ENCODE results near the gene NHLH2. TPM values are rescaled to one million over a fixed set of nuclear protein-coding genes. Genes with fewer than 3 reads are reported as not detected.

Gene NHLH2
- total RNA-seq, 1 experiment from 2014 or later = 1.2 TPM

DNA sequence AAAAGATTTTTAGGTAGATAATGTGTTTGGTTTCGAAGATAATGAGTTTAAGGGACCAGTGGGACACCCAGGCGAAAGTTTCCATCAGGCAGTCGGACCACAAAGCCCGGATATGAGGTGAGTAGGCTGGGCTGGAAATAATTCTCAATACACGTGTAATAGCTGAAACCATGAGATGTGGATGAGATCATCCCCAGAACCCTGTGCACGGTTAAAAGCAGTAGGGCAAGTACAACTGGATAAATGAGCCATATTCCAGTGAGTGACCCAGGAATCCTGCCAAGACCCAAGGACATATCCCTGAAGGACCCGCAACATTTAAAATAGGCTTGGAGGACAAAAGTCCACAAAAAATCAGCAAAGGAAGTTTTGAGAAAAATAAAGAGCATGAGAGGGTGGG is 21.5 kb upstream of the NHLH2 start:
- no peak overlapping the region for H2AFZ ChIP-seq (ENCODE audit: low read length)
- no peak overlapping the region for H3K27ac ChIP-seq (ENCODE audit: insufficient read length, low read depth, low read length)
- no peak overlapping the region for H4K91ac ChIP-seq (ENCODE audit: insufficient read length, low read depth, low read length)
- H3K4me1 ChIP-seq (ENCODE audit: insufficient read depth, low read length) = no peaks in the 10 kb centered on the region
- no peak overlapping the region for H3K4ac ChIP-seq (ENCODE audit: low read depth, low read length)
- no peak overlapping the region for H3K23ac ChIP-seq (ENCODE audit: insufficient read length, low read depth, low read length)
- H4K5ac ChIP-seq (ENCODE audit: insufficient read length, low read depth, low read length) = no peak overlapping the region
- H2BK120ac ChIP-seq (ENCODE audit: low read depth, low read length, poor library complexity, severe bottlenecking) = no peak overlapping the region
- H2BK15ac ChIP-seq (ENCODE audit: low read depth, low read length) = no peak overlapping the region
- H3K79me2 ChIP-seq (ENCODE audit: insufficient read depth, low read length) = no peaks in the 10 kb centered on the region
- no peaks in the 10 kb centered on the region for H3K23me2 ChIP-seq (ENCODE audit: insufficient read length, low read depth, low read length, poor library complexity, severe bottlenecking)
- H3K4me1 Mint-ChIP-seq = no peaks in the 10 kb centered on the region
- H2BK20ac ChIP-seq (ENCODE audit: low read depth, low read length, poor library complexity, severe bottlenecking) = no peak overlapping the region
- no peak overlapping the region for H3K18ac ChIP-seq (ENCODE audit: insufficient read length, low read depth, low read length)
- 100% methylated on average over 1 of the region's 7 CpGs for WGBS (ENCODE audit: extremely low coverage, insufficient read length, low lambda C conversion rate)
- H3K9ac ChIP-seq (ENCODE audit: extremely low read depth, insufficient read length, low read length) = no peak overlapping the region
- H3K27me3 Mint-ChIP-seq (ENCODE audit: low read depth) = no peaks in the 10 kb centered on the region; the same call in 1 of the 2 replicates
- no peak for DNase-seq
- no peaks in the 10 kb centered on the region for H3K9me3 Mint-ChIP-seq
- H4K8ac ChIP-seq (replicated peaks; ENCODE audit: insufficient read length, low read depth, low read length) = no peak overlapping the region
- H2BK5ac ChIP-seq (ENCODE audit: insufficient read length, low read length) = no peak overlapping the region
- H3K4me2 ChIP-seq (ENCODE audit: insufficient read depth, insufficient read length, low read length) = no peak overlapping the region
- H3K4me3 Mint-ChIP-seq = no peak overlapping the region
- no peaks in the 10 kb centered on the region for H3K36me3 Mint-ChIP-seq (ENCODE audit: insufficient read depth in 1 of 3, low read depth in 3 of 3)
- H3K14ac ChIP-seq (ENCODE audit: insufficient read depth, low read length) = no peak overlapping the region
- no peaks in the 10 kb centered on the region for H3K27me3 ChIP-seq (ENCODE audit: insufficient read depth, low read length)
- TF ChIP-seq, protein P1, sequence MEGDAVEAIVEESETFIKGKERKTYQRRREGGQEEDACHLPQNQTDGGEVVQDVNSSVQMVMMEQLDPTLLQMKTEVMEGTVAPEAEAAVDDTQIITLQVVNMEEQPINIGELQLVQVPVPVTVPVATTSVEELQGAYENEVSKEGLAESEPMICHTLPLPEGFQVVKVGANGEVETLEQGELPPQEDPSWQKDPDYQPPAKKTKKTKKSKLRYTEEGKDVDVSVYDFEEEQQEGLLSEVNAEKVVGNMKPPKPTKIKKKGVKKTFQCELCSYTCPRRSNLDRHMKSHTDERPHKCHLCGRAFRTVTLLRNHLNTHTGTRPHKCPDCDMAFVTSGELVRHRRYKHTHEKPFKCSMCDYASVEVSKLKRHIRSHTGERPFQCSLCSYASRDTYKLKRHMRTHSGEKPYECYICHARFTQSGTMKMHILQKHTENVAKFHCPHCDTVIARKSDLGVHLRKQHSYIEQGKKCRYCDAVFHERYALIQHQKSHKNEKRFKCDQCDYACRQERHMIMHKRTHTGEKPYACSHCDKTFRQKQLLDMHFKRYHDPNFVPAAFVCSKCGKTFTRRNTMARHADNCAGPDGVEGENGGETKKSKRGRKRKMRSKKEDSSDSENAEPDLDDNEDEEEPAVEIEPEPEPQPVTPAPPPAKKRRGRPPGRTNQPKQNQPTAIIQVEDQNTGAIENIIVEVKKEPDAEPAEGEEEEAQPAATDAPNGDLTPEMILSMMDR (conservative IDR thresholded peaks at IDR 0.05) = no peak
- no peak overlapping the region for H3T11ph ChIP-seq (ENCODE audit: low read length)
- no peak overlapping the region for H2AK5ac ChIP-seq (ENCODE audit: insufficient read length, low read length)
- H3K9me3 ChIP-seq (ENCODE audit: control insufficient read depth, low read depth, low read length) = no peaks in the 10 kb centered on the region
- H3K79me1 ChIP-seq (ENCODE audit: insufficient read depth, low read depth, low read length, poor library complexity, severe bottlenecking) = no peaks in the 10 kb centered on the region
- H4K20me1 ChIP-seq (ENCODE audit: control insufficient read depth, insufficient read depth, insufficient read length) = no peaks in the 10 kb centered on the region
- H3K56ac ChIP-seq (ENCODE audit: insufficient read length, low read depth, low read length) = no peak overlapping the region
- no peak overlapping the region for H2BK12ac ChIP-seq (ENCODE audit: insufficient read length, low read depth, low read length)
- no peak overlapping the region; a peak in 1 of 7 replicates for H3K27ac Mint-ChIP-seq
